NCI-H1436 (cell line): Measurements from ENCODE around the gene GMDS.

Experiments
- DNase-seq: peaks from one replicate; lab custom pipeline; 2025; lab: John Stamatoyannopoulos, UW

The GMDS gene

DNA sequence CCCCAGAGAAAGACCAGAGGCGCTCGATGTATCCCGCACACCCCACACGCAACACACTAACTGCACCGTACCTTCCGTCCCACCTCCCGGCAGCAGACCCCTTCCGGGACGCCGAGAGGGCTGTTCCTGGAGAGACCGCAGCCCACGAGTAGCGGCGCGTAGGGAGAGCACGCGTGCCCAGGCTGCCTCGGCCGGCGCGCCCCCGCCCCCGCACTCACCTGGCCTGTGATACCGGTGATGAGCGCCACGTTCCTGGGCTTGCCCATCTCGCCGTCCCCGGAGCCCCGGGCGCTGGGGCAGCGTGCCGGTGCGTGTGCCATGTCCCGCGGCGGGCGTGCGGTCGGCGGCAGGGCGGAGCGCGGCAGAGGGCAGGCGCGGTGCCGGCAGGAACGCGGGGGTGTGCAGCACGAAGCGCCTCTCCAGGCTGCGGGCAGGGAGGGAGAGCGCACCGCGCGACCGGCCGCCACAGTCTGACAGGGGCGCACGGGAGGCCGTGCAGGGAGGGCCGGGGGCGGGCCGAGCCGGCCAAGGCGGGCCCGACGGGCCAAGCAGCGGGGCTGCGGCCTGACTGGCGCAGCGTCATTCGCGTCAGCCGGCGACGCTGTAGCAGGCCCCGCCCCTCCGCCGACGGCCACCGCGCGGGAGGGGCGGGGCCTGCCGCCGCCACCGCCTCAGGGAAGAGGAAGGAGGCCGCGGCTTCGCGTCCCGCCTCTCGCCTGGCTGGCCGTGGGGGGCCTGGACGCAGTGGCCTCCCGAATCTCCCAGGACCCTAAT is at the start of gene GMDS:
Gene GMDS (minus strand): TSS at position 503 of the 774 bp plus-strand sequence.
- peak; percentile 86 for DNase-seq

GRCh38 chr6:2285510-2285909 is 40.1 kb upstream of the GMDS start:
- no peak for DNase-seq

- no peak for DNase-seq
Observed at GRCh38 chr6:2275892-2276242, 30.5 kb upstream of the GMDS start.

DNA sequence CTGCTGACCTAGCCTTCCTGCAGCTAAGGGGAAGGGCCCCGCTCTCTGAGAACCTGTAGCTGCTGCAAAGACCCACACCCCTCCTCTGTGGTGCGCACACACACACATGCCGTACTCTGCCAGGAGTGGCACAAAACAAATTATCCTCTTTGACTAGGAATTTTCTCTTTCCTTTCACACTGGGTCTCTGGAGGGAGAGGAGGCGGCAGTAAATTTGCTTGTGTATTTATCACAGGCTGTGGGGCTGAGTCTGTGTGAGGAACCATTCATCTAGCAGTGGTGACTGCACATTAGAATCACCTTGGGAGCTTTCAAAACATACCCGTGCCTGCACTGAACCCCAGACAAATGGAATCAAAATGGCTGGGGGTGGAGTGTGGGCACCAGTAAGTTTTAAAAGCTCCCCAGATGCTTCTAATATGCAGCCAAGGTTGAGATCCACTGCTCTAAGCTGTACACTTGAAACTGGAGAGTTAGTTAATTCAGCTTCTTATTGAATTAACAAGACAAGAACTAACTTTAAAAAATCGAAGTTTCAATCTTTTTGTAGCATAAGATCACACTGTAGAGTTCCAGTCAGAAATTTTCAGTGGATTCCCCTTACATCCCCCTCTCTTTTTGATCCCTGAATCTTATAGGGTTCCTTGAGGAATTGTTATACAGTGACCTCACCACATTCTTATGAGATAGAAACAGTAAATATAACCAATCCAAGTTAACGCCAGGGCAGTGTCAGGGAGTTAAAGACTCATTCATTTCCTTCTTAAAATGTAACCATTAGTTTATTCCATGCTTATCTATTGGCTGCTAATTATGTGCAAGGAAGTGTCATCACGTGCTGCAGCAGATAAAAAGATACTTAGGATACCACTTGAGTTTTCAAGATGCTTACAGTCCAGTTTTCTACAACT is 29.8 kb upstream of the GMDS start:
- peak; percentile 7 for DNase-seq

DNA sequence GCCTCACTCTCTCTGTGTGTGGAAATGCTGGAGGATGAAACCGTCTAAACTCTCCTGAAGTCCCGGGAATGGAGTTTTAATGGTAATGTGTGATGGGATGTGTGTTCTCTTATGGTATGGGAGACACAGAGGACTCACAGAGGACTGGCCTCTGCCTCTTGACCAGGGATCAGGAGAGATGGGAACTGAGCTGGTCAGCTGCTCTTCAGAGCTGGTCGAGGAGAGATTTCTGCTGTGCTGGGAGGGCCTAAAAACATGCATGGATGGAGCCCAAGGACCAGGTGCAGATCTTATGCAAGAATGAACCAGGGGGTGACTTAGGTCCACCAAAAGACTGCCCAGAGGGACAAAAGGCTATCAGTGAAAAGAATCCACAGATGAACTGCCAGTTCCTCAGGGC is 27.3 kb upstream of the GMDS start:
- DNase-seq = no peak

- no peak for DNase-seq
Observed at GRCh38 chr6:2270054-2270453, 24.6 kb upstream of the GMDS start.

GRCh38 chr6:2266841-2267240 is 21.4 kb upstream of the GMDS start:
- no peak for DNase-seq

GRCh38 chr6:2266031-2266795 is 20.8 kb upstream of the GMDS start:
- no peak for DNase-seq

DNA sequence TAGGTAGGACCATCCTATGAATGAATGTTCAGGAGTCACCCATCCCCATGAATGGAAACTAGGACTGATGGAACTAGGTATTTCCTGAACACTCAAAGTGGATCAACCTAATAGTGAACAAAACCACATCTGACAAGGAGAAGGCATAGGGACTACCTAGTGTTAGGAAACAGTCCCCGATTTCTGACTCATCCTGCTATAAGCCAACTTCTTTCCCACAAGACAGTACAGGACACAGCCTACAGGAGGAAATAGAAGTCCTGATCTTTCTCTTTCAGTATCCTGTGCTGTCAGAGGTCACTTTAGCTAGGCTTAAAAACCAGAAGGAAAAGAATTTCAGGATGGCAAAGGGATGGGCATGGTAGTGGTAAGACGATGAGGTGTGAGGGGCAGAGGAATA is 19.5 kb upstream of the GMDS start:
- DNase-seq = no peak

DNA sequence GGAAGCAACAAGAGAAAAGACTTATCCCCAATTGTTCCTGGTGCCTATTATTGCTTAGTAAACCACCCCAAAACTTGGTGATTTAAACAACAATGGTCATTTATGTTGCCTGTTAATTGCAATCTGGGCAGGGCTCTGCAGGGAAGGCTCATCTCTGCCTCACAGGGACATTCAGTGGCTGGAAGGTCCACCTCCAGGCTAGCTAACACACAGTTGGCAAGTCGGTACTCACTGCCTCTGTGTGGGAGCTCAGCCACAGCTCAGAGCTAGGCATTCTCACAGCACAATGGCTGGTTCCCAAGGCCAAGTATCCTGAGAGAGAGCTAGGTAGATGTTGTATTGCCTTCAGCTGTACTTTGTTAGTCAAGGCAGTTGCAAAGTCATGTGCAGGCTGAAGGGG is 18.5 kb upstream of the GMDS start:
- no peak for DNase-seq

DNA sequence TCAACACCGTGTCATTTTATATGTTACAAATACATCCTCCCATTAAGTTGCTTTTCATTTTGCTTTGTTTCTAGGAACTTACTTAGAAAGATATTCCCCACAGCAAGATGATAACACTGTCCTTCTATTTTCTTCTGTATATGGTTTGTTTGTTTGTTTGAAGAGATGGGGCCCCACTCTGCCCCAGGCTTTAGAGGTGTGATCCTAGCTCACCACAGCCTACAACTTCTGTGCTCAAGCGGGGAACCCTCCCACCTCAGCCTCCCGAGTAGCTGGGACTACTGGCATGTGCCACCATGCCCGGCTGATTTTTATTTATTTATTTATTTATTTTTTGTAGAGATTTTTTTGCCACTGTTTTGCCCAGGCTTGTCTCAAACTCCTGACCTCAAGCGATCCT is 14.2 kb upstream of the GMDS start:
- no peak for DNase-seq

GRCh38 chr6:2259002-2259494 is 13.6 kb upstream of the GMDS start:
- DNase-seq = no peak

GRCh38 chr6:2258112-2258511 is 12.7 kb upstream of the GMDS start:
- no peak for DNase-seq

GRCh38 chr6:2257363-2257762 is 12.0 kb upstream of the GMDS start:
- DNase-seq = no peak

- DNase-seq = no peak
Observed at GRCh38 chr6:2254747-2255146, 9.3 kb upstream of the GMDS start.

GRCh38 chr6:2249126-2249525 is 3.7 kb upstream of the GMDS start:
- DNase-seq = no peak

DNA sequence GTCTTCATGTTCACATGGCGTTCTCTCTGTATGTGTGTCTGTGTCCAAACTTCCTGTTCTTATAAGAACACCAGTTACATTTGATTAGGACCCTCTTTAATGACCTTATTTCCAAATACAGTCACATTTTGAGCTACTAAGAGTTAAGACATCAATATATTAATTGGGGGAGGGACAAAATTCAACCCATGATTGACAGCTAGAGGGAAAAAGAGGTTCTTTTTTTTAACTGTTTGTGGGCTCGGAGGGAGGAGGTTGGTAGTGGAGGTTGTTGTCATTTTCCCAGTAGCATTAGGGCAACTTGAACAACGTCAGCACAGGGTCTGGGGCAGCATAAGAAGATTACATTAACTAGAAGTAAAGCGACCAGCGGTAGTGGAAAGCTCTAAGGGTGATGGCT is 2.3 kb upstream of the GMDS start:
- DNase-seq = no peak

DNA sequence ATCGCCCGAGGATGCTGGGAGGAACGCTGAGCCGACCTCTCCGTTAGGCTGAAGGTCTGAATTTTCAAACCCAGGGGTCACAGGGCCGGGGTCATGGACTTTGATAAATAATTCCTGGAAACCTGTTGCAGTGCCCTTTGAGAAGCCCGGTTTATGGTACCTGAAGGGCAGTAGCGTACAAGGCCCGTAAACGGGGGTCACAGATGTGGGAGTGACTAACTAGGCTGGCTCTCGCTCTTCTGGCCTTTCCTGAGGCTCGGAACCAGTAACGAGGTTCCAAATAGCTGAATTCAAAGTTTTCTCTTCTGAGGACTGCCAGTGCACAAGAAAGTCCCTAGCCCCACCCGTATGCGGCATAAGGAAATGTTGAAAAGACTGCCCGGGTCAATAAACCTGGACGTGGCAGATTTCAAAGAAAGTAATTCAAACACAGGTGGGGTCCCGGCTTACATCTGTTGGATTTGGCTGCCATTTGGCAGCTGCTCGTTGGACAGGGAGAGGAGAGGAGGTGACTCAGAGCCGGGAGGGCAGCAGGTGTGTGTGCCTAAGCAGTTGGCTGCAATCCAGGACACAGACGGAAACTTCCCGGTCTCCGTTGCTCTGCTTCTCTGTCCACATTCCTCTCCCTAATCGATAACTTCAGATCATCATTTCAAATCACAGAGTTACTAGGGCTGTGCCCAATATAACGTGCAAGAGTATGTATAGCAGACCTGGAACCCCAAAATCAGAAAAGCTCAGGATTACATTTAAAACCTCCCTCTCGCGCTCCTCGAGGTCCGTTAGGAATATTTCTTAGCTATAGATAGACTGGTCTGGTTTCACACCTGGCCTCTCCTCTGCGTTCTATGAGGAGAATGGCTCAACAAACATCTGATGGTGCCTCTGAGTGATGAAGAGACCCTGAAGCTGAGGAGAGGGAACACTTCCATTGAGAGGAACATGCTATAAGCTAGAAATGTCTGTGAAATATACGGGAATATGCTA is 765 bp upstream of the GMDS start:
- peak; percentile 65 for DNase-seq

- peak; percentile 3 for DNase-seq
Observed at GRCh38 chr6:2244261-2245102, 923 bp downstream of the GMDS start.

GRCh38 chr6:2242311-2242710 is 3.1 kb downstream of the GMDS start:
- DNase-seq = no peak
